OCI-LY7 (cell line): ENCODE results near the gene NCKIPSD. TPM values are rescaled to one million over a fixed set of nuclear protein-coding genes. Genes with fewer than 3 reads are reported as not detected.
"Not testable (repeated sequence)": the region's sequence is repeated elsewhere in the genome, so short reads cannot be mapped to it uniquely, and the experiment has no call there.

ENCODE experiments used
- Bru-seq: library from RNA; stranded (reverse); fragments of 400-500 nt; gene quantifications from one replicate; lab custom pipeline; 2021; lab: Mats Ljungman, UMichigan
- BruChase-seq, 2 experiments: library from RNA; stranded (reverse); fragments of 400-500 nt; gene quantifications; one replicate each; lab custom pipeline; 2021; lab: Mats Ljungman, UMichigan
- BruUV-seq: library from RNA; stranded (reverse); fragments of 400-500 nt; replicated peaks from 2 replicates; lab custom pipeline; 2021; lab: Mats Ljungman, UMichigan
- CTCF ChIA-PET: fragments of 300-600 bp; sonication (Branson Sonifier 250); formaldehyde crosslinking; loops from one replicate; lab custom pipeline; 2022; ENCODE audit warnings: antibody characterized with exemption; ENCODE audit not compliant: unreplicated experiment; lab: Charles Lee
- POLR2A ChIA-PET: fragments of 300-600 bp; sonication (Branson Sonifier 250); formaldehyde crosslinking; loops from one replicate; lab custom pipeline; 2022; ENCODE audit warnings: antibody characterized with exemption; lab: Charles Lee
- DNase-seq: peaks from one replicate; pipeline ENCODE4 v3.0.0-alpha.2; 2015; ENCODE audit warnings: low spot score
- H2AFZ ChIP-seq: fragments of 200-600 bp; sonication (generic), shearing (Covaris generic); 2 replicates; pipeline ENCODE4 v1.6.1; 2014; ENCODE audit warnings: mild to moderate bottlenecking, antibody characterized with exemption, low read length, moderate library complexity
- H3K27ac ChIP-seq: fragments of 200-600 bp; sonication (generic); 2 replicates; pipeline ENCODE4 v1.5.1; 2014; ENCODE audit warnings: mixed run types, low read depth, mild to moderate bottlenecking, moderate library complexity, low read length, inconsistent platforms; ENCODE audit not compliant: poor library complexity, severe bottlenecking
- H3K36me3 ChIP-seq: fragments of 200-600 bp; sonication (generic); 2 replicates; pipeline ENCODE4 v1.6.1; 2014; ENCODE audit warnings: mild to moderate bottlenecking, antibody characterized with exemption, low read length, moderate library complexity, mixed read lengths; ENCODE audit not compliant: insufficient read depth
- H3K4me1 ChIP-seq: fragments of 200-600 bp; sonication (generic); 2 replicates; pipeline ENCODE4 v1.5.1; 2014; ENCODE audit warnings: mild to moderate bottlenecking, low read length; ENCODE audit not compliant: insufficient read depth, poor library complexity, severe bottlenecking
- H3K4me2 ChIP-seq: fragments of 200-600 bp; sonication (generic); 2 replicates; pipeline ENCODE4 v1.6.1; 2014; ENCODE audit warnings: mild to moderate bottlenecking, low read length
- H3K4me3 ChIP-seq: fragments of 200-600 bp; sonication (generic); 2 replicates; pipeline ENCODE4 v1.5.1; 2014; ENCODE audit warnings: mild to moderate bottlenecking, low read depth, low read length; ENCODE audit not compliant: poor library complexity, severe bottlenecking
- H3K79me2 ChIP-seq: fragments of 200-600 bp; sonication (generic); 2 replicates; pipeline ENCODE4 v1.6.1; 2016; ENCODE audit warnings: low read depth, mild to moderate bottlenecking, low read length, moderate library complexity, mixed read lengths; ENCODE audit not compliant: insufficient read depth
- H3K9me2 ChIP-seq: fragments of 200-600 bp; sonication (generic); 2 replicates; pipeline ENCODE4 v1.6.1; 2016; ENCODE audit warnings: mild to moderate bottlenecking, low read length, mixed read lengths; ENCODE audit not compliant: insufficient read depth
- H3K9me3 ChIP-seq: fragments of 200-600 bp; sonication (generic); 2 replicates; pipeline ENCODE4 v1.6.1; 2014; ENCODE audit warnings: mild to moderate bottlenecking, mixed run types, low read length, mixed read lengths
- H4K20me1 ChIP-seq: fragments of 200-600 bp; sonication (generic); 2 replicates; pipeline ENCODE4 v1.6.1; 2014; ENCODE audit warnings: mild to moderate bottlenecking, antibody characterized with exemption, low read length, moderate library complexity, mixed read lengths; ENCODE audit not compliant: insufficient read depth
- CTCF ChIP-seq: fragments of 200-600 bp; sonication (generic); conservative IDR thresholded peaks from 2 replicates; pipeline ENCODE4 v1.5.1; 2014; ENCODE audit warnings: mild to moderate bottlenecking, antibody characterized with exemption, low read length, moderate library complexity, mixed read lengths
- EZH2phosphoT487 ChIP-seq: fragments of 200-600 bp; sonication (generic); IDR thresholded peaks from 2 replicates; pipeline ENCODE4 v1.6.1; 2018; ENCODE audit warnings: low read depth, borderline replicate concordance, mild to moderate bottlenecking, mixed run types, antibody characterized with exemption, low read length, moderate library complexity, mixed read lengths
- intact Hi-C: fragments of 100-400 bp; cut with micrococcal nuclease; formaldehyde crosslinking; loops from one replicate; pipeline ENCODE4 v1.10.0; 2022; ENCODE audit not compliant: unreplicated experiment
- long read RNA-seq: library from polyadenylated mRNA; stranded (forward); transcript quantifications from one replicate; pipeline ENCODE4 v2.0.0, GENCODE V29; 2022
- total RNA-seq, 2 experiments: library from RNA; depleted of rRNA in 1 of 2; stranded (reverse); fragments of >200 nt in 1 of 2; shearing (Covaris generic) in 1 of 2; gene quantifications; 2 replicates each; pipeline ENCODE4 v1.2.3, GENCODE V29; 2014 to 2022

NCKIPSD gene
- total RNA-seq (2014; rRNA removed; shearing (Covaris generic)), result 34.8 and 42.1 TPM in 2 replicates
- total RNA-seq (2022), result 33.9 and 39.9 TPM in 2 replicates
- Bru-seq, nascent RNA, result percentile 65 among the genes with signal in this experiment
- BruChase-seq, experiment 1, labeled RNA remaining after a 6-hour chase, result percentile 82 among the genes with signal in this experiment
- BruChase-seq, experiment 2, labeled RNA remaining after a 2-hour chase, result percentile 76 among the genes with signal in this experiment
- long read RNA-seq, transcript NCKIPSD-201 (13 exons, 2,989 nt), result major isoform, 14 of 77 reads
- long read RNA-seq, transcript NCKIPSD-204 (13 exons, 2,925 nt), result major isoform, 14 of 77 reads
- long read RNA-seq, partial matches to known transcripts, result 0 of 77 reads
- long read RNA-seq, other reads (novel, unspliced or antisense), result 49 of 77 reads

GRCh38 chr3:48685603-48686511 is at the start of gene NCKIPSD:
TSS of gene NCKIPSD (minus strand) at chr3:48685915. CDS start at chr3:48685807, 108 bp downstream.
- ChIA-PET CTCF (interaction anchor here (0.6 to 1.0 kb wide), 2 partner anchors 129 to 266 kb away, joined by 3 read pairs; partner anchors contain the start of gene PFKFB4), POLR2A (interaction anchor here (0.5 to 0.6 kb wide), 4 partner anchors 11 to 319 kb away, joined by 3 to 5 read pairs (median 4); no protein-coding TSS in a partner anchor)
- TF ChIP-seq EZH2phosphoT487 (no peak), CTCF (peak; percentile 81)
- Histone ChIP-seq H3K27ac (peak within 1 kb of the TSS; percentile 75), H3K4me2 (peak within 1 kb of the TSS; percentile 93), H3K79me2 (peaks cover 7% of the 10 kb centered on the region; the same call in 1 of the 2 replicates), H4K20me1 (no peaks in the 10 kb centered on the region), H2AFZ (peak within 1 kb of the TSS; percentile 54; the same call in 1 of the 2 replicates), H3K36me3 (peaks cover 50% of the 10 kb centered on the region), H3K9me3 (no peaks in the 10 kb centered on the region), H3K9me2 (no peaks in the 10 kb centered on the region), H3K4me3 (peak within 1 kb of the TSS; percentile 84), H3K4me1 (peaks cover 33% of the 10 kb centered on the region)
- no TSS peak for BruUV-seq
- peak; percentile 94 for DNase-seq
- intact Hi-C loops, result loop anchor here (1.0 to 2.0 kb wide), 2 partner anchors 23 to 51 kb away; partner anchors contain the start of genes CELSR3 and SLC26A6

- H3K79me2 ChIP-seq, CTCF ChIA-PET, BruUV-seq, H3K36me3 ChIP-seq, intact Hi-C loops, H3K4me1 ChIP-seq, H2AFZ ChIP-seq, H3K9me3 ChIP-seq, H3K4me3 ChIP-seq, H3K9me2 ChIP-seq, DNase-seq, H3K4me2 ChIP-seq, H3K27ac ChIP-seq, H4K20me1 ChIP-seq: not testable (repeated sequence)
- POLR2A ChIA-PET, result interaction anchor here (0.6 to 0.7 kb wide), 2 partner anchors 458 to 924 kb away, joined by 3 read pairs; no protein-coding TSS in a partner anchor
Measured at GRCh38 chr3:48735075-48735767, 49.5 kb upstream of the NCKIPSD start.

GRCh38 chr3:48734541-48734940 is 48.8 kb upstream of the NCKIPSD start:
- H2AFZ ChIP-seq, H3K4me2 ChIP-seq, H3K36me3 ChIP-seq, H4K20me1 ChIP-seq, POLR2A ChIA-PET, intact Hi-C loops, H3K4me3 ChIP-seq, H3K79me2 ChIP-seq, CTCF ChIA-PET, H3K9me3 ChIP-seq, BruUV-seq, H3K9me2 ChIP-seq, H3K4me1 ChIP-seq, H3K27ac ChIP-seq, DNase-seq: not testable (repeated sequence)

- H3K9me2 ChIP-seq, POLR2A ChIA-PET, intact Hi-C loops, H2AFZ ChIP-seq, CTCF ChIA-PET, H3K36me3 ChIP-seq, BruUV-seq, H3K4me2 ChIP-seq, H4K20me1 ChIP-seq, H3K9me3 ChIP-seq, H3K27ac ChIP-seq, DNase-seq, H3K79me2 ChIP-seq, H3K4me1 ChIP-seq, H3K4me3 ChIP-seq: not testable (repeated sequence)
Measured at GRCh38 chr3:48733752-48734518, 48.2 kb upstream of the NCKIPSD start.
